T-helper 1 cell treated with Interleukin-12 subunit alpha and Interleukin-12 subunit beta and Interleukin-4 antibody, amounts not matched to agents 30 ng/mL and 1 ng/mL, for 36 hours (primary cell): ENCODE data around the gene WDR1. TPM values are rescaled to one million over a fixed set of nuclear protein-coding genes. Genes with fewer than 3 reads are reported as not detected.

ENCODE experiments used
- intact Hi-C: fragments of 100-400 bp; cut with micrococcal nuclease; formaldehyde crosslinking; loops from one replicate; pipeline ENCODE4 v1.15.1; 2024
- total RNA-seq: library from RNA; stranded (reverse); gene quantifications from 2 replicates; pipeline ENCODE4 v1.2.3, GENCODE V29; 2022

WDR1 gene
- total RNA-seq, 1 donor from 2014 or later = 507 TPM

DNA sequence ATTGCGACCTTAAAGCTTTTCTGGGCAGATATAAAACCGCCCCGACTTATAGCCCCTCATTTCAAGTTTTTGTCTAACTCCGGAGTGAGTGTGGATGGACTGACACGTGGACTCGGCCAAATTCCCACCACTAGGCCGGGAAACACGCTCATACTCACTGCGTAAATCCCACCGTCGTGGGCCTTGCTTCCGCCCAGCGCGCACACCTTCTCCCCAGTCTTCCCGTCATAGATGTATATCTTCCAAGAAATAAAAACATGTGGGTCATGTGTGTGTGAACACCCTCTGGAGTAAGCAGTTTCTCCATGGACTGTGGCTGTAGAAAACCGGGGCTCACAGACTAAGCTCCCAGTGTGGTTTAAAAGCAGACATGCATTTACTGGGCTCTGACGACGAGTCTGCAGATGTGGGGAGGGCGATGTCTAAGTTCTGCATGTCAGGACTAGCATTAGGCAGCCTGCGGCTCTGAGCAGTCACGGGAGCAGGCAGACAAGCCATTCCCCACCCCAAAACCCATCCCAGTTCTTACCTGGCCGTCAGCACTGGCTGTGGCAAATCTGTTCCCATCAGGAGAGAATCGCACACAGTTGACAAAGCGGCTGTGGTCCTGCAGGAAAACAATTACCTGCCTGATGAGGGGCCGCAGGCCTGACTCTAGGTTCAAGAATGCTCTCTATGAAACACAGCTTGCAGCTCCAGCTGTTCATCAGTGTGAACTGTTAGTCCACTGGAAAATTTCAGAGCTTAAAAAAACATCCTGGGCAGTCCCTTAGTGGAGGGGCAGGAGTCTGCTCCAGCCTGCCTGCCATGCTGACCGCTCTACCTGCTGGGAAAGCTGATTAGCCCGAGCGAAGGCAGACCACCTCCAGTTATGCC lies 28.2 kb downstream of the WDR1 start:
- intact Hi-C loops = no loop called here

DNA sequence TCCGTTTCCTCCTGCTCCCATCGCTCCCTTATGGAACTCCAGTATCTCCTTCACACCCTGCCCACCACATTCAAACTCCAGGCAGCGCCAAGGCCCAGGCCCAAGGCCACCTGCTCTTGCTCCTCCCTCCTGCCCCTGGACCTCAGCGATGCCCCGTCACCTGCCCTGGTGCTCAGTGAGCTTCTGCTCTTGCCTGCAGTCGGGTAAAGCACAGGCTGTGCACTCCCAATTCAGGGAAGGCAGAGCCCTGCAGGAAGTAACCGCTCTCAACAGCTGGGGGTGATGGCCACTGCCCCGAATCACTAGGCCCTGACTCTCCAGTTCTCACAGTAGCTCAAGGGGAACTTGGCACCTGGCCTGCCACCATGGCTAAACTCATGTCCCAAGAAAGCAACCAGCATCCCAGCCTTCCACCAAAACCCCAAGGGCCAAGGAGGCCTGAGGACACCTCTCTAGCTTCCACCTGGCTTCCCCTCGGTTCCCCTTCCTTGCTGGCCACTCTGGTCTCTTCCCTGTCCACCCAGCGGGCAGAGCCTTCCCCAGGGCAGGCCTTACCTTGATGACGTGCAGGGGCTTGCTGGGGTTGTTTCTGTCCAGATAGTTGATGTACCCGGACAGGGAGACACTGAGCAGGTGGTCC lies 29.3 kb downstream of the WDR1 start:
- intact Hi-C loops = no loop called here

DNA sequence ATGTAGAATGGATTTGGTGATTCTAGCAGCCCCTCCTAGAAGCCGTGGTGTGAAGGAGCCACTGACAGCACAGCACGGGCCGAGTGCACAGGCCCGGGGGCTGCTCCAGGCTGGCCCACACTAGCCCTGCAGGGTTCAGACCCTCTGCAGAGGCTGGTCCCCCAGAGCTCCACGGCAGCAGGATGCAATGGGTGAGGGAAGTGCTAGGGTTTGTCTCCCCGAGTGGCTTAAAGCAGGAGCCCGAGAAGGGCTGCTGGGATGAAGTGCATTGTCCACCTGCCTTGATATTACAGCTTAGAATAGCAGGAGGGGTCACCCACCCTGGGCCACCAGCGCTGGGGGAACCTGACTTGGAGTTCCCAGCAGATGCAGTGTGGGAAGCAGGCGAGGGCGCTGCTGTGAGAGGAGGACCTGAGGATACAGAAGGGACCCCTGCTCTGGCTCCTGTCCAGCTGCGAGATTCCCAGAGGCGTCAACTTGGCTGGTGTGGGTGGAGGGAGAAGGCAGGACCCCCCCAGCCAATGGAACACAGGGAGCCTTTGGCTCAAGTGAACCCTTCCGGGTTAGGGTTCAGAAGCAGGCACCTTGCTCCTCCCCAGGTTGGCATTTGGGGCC lies 30.0 kb downstream of the WDR1 start:
- intact Hi-C loops = no loop called here

DNA sequence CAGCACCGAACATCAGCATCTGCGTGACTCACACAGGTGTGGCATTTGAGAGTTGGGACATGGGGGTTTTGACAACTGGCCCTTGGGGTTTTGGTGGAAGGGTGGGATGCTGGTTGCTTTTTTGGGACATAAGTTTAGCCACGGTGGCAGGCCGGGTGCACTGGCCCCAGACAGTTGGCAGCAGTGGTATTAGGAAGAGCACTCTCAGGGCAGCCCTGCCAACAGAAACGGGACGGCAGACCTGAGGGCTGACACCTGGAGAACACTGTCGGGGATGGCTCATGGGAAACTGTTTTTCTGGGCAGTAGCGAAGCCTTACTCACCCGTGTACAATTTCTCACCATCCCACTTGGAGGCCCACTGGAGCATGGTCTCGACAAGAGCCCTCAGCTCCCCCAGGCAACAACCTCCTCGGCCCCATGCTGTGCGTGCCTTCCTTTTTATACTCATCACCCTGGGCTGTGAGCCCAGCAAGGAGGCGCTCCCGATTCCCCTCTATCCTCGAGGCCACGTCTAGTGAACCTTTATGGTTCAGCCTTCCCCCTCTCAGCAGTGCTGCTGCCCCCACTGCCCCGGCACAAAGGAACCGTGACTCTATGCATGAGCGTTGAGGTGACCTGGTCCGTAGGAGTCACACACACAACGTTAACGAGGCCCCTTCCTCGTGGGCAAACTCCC lies 30.6 kb downstream of the WDR1 start:
- intact Hi-C loops = no loop called here

DNA sequence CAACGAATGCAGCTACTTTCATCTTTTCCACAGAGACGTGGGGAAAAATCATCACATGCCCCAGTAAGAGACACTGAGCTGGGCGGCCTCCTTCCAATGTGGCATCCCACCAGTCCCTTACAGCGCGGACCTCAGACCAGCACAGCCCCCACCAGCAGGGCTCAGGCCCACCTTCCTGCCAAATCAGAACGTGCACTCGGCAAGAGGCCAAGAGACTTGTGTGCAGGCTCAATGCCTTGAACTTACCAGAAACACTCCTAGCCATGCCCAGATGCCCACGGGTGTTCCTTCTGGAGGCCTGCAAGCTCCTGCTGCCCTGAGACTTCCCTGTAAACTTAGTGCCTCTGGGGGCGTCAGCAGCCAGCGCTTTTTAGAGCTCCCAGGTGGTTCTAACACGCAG lies 31.2 kb downstream of the WDR1 start:
- intact Hi-C loops = no loop called here

DNA sequence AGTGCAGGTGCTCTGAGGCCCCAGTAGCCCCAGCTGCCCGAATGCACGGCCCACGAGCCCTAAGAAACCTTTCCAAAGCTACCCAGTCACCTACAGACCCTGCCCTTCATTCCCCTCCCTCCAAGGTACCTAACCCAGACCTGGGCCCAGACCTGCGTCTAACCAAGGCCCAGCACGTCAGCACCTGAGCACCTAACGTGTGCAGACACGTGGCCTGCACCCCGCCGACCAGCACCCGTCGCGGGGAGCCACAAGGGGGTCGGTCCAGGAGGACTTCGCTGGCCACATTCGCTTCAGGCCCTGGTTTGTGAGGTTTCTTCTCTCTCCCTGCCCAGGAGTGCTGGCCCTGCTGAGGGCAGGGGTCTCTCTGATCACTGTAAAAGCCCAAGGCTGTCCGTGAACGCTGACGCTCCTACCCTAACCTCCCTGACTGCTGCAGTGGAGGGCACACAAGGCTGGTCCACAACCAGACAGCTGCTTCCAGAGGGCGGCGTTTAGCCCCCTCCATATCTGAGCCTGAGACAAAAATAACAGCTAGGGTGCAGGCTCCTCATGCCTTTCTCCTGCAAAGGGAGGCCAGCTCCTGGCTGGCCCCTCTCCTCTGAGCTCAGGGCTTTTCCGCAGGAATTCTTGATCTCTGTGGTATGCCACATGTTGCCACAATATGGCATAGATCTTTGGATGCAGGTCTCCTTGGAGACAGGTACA lies 31.8 kb downstream of the WDR1 start:
- intact Hi-C loops = no loop called here

DNA sequence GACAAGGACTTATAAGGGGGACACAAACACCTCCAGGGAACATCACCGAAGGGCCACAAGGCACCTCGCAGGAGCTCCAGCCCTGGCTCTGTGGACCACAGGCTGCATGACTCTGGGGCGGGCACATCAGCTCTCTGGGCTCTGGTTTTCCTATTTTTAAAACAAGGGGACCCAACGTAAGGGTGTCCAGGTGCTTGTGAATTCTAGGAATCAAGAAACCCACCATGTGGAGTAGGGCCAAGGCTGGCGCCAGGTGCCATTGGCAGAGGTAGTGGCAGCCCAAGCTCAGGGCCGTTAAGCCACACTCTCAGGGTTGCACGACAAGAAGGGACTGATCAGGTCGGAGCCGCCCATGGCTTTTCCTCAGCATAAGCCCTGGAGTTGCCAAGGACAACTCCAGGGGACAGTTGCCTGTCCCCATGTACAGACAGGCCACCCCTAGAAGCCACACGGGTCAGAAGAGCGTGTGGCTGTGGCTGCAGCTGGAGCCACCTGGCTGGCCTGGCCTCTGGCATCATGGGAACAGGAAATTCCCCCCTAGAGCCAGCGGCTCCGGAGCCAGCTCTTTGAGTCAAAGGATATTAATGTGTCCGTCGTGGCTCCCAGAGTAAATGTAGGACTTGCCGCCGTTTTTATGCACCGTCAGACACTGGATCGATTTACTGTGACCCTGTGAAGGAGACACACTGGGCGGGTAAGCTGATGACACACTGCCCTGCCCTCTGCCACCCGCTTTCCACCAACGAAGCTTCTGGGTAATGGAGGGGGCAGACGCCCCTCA lies 32.5 kb downstream of the WDR1 start:
- intact Hi-C loops = no loop called here

DNA sequence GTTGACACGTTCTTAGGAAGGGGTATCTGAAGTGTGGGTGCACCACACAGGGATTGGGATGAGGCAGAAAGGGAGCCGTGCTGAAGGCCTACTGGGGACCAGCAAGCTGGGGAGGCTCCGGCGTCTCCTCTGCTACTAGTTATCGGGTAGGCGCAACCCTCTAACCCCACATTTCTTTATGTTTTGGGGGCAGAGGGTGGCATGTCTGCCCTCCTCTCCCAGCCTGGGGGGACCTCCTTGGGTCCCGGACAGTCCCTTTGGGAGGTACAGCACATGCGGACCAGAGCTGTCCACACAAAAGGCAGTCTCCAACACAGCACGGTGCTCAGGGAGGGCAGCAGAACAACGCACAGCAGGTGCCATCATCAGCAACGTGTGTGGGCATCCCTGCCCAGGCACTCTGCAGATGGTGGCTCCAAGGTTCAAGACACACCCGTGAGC lies 33.2 kb downstream of the WDR1 start:
- intact Hi-C loops = no loop called here

DNA sequence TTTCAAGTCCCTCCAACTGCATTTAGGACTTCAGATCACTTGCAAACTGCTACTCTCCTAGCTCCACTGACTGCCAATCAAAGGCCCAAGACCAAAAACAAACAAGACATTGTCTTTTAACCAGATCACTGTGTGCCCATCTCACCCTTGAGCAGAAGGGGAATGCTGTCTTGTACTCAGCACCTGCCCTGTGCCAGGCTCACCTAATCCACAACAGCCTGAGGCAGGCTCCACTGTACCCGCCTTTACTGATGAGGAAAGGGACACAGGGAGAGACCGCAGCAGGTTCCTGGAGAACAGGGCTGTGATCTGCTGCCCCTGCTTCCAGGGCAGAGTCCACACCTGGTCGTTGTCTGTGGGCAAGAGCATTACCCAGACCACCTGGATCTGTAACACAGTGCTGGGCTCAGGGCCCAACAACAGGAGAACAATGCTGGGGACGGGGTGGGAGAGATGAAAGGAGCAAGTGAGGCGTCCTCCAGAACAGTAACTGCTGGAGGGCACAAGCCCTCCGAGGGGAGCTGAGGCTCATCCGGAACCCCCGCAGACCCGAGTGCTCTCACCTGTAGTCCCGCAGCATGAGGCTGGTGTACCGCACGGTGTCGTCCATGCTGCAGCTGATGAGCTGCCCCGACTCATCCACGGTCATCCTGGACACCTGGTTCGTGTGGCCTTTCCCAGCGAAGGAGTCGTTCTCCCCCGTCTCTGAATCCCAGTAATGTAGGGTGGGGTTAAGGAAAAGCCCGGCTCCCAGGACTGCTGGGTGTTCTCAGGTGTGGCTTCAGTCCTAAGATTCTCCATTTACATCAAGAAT lies 33.9 kb downstream of the WDR1 start:
- intact Hi-C loops = no loop called here

DNA sequence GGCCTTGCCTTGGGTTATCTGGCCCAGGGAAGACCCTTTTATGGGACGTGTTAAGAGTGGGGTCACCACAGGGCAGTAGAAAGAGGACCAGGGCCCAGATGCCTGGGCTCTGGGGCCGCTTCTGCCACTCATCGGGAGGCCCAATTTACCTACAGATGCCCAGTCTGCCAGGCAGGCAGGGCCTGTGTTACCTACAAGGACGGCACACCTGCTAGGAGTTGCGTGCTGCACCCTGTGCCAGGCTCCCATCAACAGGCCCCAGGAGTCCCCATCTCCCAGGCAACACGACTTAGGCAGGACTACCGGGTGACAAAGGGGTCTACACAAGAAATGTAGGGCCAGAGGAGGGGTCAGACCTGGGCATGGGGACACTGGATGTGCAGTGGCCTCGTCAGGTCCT lies 34.6 kb downstream of the WDR1 start:
- intact Hi-C loops = no loop called here

DNA sequence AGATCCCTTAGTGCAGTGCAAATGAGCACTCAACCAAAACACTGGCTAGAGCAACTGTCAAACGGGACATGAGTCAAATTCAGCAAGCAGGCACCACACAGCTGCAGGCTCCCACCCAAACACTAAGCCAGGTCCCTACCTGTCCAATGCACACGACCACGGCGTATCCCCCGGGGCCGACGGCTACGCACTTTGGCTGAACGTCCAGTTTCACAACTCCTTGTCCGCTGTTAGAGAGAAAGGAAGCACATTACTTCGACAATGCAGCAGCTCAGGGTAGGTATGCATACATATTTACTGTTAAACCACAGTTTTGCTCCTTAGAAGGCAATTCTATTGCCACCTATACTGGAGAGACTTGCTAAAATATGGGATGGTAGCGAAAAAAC lies 35.4 kb downstream of the WDR1 start:
- intact Hi-C loops = no loop called here

DNA sequence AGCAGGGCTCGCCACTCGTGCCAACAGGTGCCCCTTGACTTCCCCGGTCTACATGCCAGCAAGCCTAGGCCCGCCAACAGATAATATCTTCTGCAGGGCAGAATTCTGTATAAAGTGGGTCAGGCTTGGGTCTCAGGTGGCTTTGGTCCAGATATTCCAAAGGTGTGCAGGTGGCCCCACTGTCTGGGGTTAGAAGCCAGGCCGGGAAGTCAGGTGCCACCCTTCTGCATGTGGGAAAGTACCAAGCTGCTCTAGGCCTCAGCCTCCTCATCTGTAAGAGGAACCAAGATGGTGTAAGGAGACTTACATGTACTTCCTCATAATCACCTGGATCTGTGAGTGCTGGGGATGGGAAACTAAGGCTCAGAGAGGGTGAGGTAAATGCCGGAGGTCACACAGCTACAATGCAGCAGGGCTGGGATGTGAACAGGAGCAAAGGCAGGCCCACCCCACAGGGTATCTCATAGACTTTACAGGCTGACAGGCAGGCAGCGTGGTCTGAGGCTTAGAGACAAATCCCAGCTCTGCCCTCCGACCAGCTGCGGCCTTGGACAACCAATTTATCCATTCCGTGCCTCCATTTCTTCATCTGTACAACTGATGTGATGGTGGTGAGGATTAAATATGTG lies 35.9 kb downstream of the WDR1 start:
- intact Hi-C loops = no loop called here

DNA sequence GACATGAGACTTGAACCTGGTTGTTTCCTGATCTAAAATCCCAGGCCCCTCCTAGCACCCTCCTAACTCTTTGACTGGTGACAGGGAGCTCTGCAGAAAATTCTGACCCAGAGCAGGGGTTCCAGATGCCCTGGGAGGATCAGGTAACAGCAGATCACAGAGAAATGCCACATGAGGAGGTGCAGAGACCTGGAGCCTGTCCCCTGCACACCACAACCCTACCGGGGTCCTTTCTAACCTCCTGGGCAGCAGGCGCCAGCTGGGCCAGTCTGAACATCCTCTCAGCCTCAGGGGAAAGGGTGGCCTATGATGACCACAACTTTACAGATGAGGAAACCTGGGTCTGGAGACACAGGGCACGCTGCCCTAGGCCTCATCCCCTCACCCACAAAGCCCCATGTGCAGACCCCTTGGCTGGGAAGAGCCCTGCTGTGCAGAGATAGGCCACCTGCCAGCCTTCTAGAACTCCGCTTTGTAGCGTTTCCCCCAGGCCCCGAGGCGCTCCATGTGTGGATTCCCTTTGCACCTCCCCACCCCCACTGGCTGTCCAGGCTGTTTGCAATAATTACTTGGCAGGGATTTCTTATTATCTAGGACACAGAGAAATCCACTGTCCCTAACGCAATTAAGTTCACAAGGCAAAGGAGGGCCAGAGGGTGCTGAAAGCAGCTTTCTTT lies 36.5 kb downstream of the WDR1 start:
- intact Hi-C loops = no loop called here

DNA sequence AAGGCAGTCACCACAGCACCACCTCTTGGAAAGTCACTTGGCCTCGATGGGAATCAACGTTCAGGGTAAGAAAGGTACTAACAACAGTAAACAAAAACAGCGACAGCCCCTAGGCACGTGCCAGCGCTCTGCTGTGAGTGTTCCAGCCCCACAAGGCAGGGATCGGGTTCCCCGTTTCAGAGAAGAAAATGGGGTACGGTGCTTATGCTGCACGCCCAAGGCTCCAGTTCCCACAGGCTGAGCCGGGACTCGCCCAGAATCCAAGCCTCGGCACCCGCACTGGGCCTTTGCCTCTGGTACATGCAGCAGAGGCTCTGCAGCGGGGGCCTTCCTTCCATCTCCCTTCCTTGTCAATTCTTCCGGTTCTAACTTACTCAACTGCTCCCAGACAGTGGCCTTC lies 37.3 kb downstream of the WDR1 start:
- intact Hi-C loops = no loop called here

DNA sequence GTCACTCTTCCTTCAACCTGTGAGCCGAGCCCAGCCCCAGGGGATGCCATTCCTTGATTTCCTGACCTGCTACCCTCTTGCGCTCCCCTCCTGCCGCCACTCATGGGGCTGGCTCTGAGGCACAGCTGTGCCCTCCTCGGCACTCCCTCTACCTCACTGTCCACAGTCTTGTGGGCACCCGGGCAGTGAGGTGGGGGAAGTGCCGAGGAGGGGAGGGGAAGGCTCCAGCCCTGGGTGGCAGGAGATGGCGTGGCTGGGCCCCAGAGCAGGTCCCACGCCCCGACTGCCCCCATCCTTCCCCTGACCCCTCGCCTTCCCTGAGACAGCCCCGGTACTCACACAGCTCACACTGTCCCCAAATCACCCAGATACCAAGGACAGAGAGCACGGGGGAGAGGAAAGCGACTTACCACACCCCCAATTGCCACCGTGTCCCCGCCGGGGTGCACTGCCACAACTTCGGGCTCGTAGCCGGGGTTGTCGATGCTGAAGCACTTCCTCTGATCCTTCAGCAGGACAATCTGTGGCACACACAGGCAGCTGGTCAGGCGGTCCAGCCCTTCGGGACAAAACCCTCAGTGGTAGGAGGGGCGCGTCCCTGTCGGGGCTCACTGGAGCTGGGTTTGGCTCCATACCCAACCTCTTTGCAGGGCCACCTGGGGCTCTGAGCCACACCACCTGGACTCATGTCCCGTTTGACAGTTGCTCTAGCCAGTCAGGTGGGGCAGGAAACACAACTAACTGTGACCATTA lies 37.9 kb downstream of the WDR1 start:
- intact Hi-C loops = no loop called here

DNA sequence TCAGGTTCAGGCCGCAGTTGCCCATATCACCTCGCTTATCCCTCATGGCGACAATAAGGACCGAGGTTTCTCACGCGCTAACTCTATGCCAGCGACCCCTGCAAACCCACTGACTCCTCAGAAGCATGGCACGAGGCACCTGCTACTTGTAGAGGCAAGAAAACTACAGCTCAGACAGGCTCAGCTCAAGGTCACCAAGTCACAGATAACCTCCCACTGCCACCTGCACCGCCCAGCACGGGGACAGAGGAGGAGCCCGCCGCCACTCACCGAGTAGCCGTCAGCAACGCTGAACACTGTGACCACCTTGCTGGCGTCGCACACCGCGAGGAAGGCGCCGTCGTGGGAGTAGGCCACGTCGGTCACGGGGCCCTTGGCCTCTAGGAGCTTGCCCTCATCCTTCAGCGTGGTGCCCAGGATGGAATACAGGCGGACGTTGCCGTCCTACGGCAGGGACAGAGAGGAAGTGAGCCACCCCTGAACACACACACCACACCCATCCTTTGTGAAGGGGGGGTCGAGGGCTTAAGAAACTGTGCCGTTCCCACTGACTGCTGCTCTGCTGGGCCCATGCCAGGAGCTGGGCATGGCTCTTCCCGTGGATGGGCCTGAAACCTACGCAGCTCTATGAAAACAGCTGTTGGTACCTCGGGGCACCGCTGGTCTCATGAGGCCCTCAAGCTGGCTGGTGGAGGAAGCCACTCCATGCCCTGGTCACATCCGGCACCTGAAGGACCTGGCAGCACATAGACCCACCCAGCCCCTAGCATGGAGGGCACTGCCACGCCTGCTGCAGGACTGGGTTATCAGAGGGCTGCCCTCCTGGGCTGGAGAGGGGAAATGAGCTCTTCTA lies 38.9 kb downstream of the WDR1 start:
- intact Hi-C loops = no loop called here

DNA sequence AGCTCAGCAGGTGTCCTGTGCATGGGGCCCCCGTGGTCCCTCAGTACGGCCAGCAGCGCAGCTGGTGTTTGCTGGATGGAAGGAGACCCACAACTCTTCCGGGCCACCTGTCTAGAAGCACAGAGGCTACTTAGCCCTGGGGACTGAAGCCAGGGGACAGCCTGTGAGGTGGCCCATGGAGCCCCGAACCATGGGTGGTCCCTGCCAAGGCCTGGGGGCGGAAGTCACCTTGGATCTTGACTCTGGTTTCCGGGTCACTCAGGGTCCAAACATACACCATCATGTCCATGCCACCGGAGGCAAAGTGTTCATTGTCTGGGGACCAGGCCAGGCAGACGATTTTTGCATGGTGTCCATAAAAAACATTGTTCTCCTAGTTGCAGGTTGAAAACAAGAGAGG lies 39.5 kb downstream of the WDR1 start:
- intact Hi-C loops = no loop called here
